ENCODE data around the gene PXDC1.
"Not testable (repeated sequence)": the region's sequence is repeated elsewhere in the genome, so short reads cannot be mapped to it uniquely, and the experiment has no call there.

The PXDC1 gene

DNA sequence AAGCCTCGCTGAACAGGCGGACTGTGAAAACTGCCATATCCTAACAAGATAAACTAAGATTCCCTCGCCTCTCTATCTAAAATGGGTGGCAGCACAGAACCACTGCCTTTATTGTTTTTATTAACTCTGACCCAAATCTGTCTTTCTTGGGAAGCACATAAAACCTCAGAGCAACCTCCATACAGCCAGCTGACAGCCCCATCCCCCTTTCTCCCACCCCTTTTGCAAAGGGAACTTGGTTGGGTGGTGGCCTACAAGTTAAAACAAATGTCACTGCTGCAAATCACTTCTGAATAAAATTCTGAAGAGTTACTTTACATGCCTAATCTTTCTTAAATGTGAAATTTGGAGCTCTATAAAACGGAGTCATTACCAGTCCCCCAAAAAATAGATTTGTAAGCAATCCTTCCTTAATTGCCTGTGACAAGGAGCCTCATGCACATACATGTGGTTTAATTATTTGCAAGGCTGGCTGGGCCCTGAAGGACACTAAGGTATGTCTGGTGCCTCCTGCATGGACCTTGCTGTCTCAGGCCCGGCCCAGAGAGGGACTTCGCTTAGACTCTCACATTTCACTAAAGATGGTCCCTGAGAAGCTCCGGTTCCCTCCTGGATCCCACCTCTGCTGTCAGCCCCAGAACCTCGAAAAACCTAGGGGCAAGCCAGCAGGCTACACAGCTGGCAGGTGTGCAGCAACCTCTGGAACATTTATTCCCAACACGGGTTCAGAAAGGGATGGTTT, 21.7 kb downstream of the PXDC1 start:
- DNase-seq: no peak

DNA sequence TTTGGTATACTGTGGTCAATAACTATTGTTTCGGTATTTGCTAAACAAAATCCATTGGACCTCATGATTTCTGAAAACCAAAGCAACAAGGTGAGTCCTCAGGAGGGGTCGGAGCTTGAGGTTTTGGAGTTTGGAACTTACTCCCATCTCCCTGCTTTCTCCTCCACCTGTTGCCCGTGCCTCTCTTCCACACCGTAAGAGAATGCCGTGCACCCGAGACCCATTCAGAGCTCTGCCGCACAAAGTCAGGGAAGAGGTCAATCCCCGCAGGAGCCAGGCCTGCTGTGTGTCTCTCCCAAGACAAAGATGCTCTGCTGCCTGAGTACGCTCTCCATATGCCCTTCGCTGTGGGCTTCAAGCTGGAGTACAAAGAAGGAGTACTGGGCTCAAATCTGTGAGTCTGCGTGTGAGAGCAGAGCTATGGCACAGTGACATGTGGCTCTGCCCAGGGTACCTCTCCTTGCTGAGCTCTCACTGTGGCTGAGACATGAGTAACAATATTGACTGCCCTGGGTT, 23.9 kb downstream of the PXDC1 start:
- DNase-seq: no peak

DNA sequence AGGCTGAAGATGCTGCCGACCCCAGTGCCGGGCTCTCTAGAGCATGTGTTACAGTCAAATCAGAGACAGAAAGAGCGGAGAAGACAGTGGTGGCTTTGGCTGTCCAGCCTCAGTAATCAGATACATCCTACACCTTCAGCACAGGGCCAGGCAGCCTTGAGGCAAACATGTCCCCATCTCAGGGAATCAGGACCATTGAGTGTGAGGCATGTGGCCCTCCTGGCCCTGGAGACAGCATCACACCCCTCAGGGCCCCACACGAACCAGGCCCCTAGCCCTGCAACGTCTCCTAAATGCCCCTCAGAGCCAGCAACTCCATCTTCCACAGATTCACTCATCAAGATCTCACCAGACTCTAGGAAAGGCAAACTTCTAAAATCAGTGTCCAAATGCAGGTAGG, 24.5 kb downstream of the PXDC1 start:
- no peak for DNase-seq

DNA sequence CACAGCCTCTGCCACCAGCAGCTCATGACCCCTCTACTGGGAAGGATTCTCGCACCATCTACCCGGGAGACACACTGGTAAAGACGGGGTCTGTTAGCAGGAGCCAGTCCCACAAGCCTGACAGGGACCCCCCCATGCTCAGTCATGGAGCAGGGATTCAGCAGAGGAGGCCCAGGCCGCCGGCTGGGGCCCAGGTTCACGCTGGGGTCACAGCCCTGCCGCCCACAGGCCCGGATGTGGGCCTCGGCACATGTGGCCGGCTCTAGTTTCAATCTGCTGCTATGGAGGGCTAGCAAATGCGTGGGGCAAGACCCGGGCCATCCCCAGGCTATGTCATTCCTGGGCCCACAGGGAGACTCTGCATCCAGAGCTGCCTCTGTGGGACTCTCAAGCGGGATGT, 25.1 kb downstream of the PXDC1 start:
- DNase-seq: no peak

DNA sequence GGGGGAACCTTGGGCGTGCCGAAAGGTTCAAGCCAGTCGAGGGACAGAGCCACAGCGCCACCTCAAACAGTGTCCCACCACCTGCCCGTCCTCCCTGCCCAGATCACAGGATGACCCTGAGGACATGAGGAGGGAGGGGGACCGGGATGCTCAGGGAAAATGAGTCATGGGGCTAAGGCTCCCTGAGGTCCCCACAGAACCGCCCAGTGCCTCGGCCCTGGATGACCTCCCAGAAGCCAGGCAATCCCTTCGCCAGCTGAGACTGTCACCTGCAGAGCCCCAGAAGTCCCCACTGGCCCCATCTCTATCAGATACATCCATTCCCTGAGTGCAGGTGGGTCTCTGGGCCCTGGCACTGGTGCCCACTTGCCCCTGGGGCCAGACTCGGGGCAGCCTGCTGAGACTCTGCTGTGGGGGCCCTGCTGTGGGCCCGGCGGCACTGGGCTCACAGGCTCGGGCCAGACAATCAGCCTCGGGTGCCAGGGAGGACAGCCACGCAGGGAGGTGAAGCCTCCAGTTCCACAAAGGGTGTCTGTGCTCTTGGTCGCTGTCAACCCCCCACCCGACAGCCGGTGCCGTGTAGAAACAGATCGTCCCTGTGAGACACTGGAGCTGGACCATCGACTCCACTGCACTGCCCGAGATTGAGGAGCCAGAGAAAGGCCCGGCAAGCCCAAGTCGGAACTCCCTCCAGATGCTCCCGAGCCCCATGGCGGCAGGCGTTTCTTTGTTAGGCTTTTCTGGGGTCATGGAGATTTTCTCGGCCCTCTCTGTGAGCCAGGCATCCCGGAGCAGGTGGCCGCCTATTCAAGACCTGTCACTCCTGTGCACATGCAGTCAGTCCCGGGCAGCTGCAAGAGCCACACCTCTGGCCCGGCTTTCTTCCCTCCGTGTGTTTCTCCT, 26.1 kb downstream of the PXDC1 start:
- no peak for DNase-seq

DNA sequence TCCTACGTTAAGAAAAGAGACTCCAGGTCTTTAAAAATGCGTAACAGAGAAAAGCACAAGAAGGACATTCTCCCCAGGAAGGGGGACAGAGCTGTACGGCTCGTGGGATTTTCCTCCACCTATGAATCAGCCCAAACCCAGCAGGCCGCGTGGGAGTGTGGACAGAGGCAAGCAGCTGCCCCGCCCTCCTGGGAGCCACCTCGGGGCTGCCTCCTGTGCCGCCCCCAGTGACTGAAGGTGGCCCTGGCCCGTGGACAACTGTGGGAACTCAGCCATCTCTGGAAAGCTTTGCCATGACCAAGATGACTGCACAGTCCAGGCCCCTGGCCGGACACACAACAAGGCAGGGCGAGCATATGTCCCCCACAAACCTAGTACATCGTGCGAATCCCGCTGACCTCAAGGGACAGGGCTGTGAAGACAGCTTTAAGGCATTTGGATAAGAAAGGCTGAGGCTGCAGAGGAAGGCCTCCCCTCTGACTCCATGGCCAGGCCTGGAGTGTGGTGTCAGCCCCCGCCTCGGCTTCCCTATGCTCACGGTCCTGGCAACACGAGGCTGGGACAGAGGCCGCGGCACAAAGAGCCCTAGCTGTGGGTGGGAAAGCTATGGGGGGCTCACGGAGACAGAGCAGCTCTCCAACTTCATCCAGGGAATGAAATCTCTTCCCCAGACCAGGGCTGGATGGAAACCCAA, 26.9 kb downstream of the PXDC1 start:
- no peak for DNase-seq

DNA sequence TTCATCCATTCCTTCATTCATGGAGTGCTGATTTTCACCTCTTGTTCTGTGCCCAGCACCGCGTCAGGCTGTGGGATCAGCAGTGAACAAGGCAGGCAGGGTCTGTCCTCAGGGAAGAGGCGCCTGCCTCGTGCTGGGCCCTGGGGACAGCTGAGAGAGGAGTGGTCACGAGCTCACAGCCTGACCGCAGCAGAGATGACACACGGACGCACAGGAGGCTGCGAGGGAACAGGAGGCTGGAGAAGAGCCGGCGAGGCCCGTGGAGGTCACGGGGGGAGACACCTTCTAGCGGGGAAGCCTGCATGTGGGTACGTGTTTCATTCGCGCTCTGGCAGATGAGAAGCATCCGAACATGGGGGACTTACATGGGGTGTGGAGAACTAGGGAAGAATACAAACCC, 27.5 kb downstream of the PXDC1 start:
- DNase-seq: no peak

DNA sequence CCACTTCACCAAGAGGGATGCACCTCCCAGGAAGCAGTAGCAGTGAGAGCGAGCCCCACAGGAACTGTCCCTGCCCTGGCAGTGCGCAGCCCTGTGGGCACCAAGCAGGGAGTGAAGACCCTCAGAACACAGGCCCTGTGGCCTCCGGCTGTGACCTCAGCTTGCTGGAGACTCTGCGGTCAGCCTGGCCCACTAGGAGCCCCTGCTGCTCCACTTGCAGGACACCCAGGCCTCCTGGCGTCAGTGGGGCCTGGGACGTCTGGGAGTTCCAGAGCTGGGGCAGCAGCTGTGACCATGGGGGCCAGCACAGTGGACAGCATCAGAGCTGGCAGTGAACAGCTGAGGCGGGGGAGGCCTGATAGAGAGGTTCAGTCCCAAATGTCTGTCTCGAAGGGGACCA, 28.3 kb downstream of the PXDC1 start:
- DNase-seq: no peak

DNA sequence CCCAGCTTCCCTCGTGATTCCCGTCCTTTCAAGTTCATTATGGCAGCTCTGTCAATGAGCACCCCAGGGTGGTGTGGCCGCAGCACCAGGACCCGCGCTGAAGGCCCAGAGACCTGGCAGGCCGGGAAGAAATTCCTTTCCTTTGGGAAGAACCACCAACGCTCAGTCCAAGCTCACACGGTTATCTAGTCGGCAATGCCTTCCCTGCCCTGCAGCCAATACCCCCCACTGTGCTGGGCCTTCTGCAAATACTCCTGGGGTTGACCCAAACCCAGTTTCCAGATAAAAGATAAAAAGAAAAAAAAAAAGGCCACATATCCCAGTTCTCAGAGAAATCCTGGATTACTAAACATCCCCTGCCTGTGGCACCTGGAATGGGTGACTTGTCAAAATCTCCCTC, 28.7 kb downstream of the PXDC1 start:
- DNase-seq: no peak

DNA sequence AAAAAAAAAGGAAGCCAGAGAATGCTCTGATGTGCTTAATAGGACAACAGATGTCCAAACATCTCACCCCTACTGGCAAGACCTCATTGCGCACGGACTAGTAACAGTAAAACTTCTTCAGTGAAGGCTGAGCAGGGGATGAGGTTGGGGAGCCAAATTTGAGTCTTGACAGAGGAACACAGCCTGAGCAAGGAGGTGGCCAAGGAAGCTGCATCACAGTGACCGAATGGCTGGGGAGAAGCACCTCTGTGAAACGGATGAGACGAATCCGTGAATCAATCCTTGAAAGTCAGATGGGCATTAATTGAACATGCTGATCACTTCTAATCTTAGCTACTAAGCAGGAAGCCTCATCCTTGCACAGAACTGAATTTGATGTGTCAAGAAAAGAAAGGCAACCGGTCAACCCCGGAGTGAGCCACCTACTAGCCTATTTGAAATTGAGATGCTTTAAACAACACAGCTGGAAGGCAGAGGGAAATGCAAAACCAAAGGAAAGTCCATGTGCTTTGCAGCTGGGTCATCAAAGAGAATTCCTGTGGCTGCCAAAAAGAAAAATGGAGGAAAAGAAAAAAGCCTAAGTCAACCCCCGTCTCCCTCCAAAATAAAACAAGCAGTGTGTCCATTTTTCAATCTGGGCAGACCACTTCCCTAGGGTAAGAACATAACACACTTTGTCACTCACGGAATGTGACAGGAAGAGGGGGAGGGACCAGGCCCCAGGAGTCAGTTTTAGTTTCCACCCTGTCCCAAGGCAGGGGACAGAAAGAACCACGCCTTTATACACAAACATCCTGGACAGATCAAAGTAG, 29.5 kb downstream of the PXDC1 start:
- no peak for DNase-seq

DNA sequence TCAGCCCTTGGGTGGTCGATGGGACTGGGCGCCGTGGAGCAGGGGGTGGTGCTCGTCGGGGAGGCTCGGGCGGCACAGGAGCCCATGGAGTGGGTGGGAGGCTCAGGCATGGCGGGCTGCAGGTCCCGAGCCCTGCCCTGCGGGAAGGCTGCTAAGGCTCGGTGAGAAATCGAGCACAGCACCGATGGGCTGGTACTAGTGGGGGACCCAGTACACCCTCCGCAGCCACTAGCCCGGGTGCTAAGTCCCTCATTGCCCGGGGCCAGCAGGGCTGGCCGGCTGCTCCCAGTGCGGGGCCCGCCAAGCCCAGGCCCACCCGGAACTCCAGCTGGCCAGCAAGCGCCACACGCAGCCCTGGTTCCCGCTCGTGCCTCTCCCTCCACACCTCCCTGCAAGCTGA, 30.7 kb downstream of the PXDC1 start:
- DNase-seq: not testable (repeated sequence)

DNA sequence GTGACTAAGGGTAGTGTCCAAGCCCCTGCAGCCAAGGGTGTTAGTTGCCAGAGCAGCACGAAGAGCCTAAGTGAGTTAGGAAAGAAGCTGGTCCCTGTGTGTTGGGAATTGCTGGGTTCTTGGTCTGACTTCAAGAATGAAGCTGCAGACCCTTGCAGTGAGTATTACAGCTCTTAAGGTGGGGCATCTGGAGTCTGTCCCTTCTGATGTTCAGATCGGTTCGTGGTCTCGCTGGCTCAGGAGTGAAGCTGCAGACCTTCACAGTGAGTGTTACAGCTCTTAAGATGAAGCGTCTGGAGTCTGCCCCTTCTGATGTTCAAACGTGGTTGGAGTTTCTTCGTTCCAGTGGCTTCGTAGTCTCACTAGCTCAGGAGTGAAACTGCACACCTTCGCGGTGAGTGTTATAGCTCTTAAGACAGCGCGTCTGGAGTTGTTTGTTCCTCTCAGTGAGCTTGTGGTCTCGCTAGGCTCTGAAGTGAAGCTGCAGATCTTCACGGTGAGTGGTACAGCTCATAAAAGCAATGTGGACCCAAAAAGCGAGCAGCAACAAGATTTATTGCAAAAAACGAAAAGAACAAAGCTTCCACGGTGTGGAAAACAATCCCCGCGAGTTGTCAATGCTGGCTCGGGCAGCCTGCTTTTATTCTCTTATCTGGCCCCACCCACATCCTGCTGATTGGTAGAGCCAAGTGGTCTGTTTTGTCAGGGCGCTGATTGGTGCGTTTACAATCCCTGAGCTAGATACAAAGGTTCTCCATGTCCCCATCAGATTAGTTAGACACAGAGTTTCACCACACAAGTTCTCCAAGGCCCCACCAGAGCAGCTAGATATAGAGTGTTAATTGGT, 31.8 kb downstream of the PXDC1 start:
- no peak for DNase-seq

DNA sequence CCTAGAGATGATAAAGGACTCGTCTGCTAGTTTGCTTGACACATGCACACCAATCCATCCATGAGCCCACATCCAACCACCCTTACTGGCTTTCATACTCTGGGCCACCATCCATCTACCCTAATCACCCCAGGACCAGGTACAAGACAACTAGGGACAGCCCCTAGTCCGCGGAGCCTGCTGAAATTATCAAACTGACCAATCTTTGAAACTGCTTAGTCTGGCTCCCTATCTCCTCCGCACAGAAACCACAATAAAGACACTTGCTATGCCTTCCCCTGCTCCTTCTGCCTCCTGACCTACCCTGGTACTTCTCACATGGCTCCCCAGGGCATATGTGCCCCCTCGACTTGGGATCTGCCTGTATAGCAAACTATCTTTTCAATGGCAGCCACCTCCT, 33.1 kb downstream of the PXDC1 start:
- no peak for DNase-seq

DNA sequence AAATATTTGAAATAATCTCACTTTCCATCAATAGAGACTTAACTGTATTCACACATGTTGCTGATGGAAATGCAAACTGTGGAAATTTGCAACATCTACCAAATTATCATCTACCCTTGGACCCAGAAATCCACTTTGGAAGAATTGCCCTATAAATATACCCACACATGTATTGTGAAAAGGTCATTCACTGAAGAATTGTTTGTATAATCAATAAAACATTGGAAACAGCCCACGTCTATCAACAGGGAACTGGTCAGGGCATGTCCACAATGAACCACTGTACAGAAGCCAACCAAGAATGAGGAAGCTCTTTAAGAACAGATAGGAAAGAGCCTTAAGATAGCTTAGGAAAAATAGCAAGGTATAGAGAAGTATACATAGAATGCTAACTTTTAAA, 36.2 kb downstream of the PXDC1 start:
- no peak for DNase-seq

DNA sequence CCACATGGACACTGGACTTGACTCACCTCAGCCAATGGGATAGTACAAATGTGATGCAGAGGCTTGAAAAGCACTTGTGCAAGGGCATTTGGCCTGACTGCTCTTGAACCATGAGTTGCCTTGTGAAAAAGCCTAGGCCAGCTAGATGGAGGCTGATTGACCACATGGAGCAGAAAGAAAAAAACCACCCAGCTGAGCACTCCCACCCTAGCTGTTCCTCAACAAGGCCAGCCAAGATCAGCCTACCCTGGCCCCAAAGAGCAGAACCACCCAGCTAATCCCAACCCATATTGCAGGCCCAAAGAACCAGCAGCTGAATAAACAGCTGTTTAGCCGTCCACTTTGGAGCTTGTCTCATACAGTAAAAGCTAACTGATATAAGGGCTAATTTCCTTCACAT, 36.7 kb downstream of the PXDC1 start:
- DNase-seq: no peak

DNA sequence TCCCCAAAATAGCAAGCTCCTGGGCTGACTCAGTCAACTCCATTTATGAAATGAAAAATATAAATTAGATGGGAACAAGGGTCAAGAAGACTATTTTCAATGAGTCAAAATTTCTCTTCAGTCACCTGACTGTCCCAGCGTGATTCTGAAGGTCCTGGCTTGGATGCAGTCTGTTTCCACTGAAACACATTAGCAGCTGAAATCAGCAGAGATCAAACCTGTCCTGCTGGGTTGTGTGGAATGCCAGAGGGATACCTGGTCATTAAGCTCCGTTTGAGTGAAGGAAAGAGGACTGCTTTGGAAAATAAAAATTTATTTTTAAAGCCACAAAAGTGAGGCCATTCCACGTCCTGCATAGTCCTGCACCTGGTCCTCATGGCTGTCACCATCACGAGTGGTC, 37.4 kb downstream of the PXDC1 start:
- DNase-seq: no peak

DNA sequence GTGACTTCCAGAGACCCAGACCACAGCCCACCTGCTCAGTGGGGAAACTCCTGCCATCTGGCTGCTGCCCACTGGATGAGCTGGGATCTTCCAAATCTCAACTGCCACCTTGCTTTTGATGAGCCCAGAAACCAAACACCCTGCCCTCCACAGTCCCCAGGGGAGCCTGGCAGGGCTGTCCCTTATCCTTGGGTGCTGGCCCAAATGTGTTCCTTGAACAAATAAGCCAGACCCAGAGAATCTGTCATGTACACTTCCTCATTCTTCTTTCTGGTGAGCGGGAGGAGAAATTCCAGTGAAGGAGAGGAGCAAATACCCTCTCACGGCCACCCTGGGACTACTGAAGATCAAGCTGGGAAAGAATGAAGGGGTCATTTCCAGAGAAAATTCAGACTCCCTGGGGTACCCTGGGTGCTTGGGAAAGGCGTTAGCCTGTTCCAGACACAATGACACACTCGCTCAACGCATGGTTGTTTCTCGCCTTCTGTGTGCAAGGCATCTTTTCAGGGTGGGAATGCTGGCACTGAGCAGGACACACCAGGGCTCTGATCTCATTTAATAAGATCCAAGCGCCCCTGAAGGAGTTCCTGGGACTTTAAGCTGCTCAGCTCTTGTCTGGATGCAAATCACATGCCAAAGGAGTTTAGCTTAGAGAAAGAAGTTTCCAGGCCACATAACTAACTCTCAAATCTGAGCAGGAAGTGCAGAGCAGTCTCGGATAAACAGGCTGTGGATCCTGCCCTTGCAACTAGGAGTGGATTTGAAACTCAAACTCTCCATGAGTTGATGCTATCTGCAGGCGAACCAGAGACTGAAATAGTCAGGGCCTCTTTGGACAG, 38.5 kb downstream of the PXDC1 start:
- DNase-seq: no peak

DNA sequence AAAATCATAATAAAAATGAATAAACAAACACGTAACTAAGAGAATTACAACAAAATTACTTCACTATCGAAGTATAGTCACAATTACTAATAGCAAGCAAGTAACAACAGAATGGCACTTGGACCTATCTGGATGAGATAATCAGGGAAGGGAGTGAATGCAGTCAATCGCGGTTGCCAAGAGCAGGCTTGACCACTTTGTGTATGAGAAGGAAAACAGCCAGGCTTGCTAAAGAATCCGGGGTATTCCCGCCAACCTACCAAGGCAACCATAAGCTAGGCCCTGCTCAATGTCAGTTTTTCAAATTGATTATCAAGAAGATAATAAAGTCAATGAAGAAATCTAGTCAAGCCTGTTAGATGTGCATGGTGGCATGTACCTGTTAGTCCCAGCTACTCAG, 39.7 kb downstream of the PXDC1 start:
- DNase-seq: no peak

DNA sequence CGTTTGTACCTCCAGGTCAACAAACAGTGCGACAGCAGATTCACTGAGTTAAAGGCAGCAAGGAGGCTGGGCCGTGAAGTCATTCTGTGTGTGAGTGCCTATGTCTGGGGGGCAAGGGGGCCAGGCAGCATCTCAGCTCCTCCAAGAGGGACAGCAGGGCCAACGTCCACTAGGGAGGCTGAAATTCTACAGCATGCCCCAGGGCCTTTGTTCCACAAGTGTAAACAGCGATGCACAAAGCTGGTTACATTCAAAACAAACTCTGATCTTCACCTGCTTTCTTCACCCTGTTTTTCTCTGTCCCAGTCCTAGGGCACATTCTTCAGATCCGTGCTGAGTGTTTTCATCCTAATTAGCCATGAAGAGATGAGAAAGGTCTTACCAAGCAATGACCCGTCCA, 41.1 kb downstream of the PXDC1 start:
- no peak for DNase-seq

DNA sequence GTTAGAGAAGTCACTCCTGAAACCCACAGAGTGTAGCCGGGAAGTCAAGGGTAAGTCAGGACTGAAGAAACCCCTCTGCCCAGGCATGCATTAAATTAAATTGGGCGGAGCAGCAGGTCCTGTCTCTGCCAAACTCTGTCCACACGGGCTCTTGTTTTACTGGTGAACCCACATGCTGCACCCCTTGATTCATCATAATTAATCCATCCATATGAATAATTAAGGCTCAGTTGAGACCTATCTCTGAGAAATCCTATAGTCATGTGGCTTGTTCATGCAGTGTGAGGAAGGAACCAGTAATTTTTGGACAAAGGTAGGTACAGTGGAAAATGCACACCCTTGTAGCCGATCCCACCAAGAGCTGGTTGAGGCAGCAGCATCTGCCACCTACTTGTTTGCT, 43.0 kb downstream of the PXDC1 start:
- no peak for DNase-seq

Data from activated T-cell treated with anti-CD3 and anti-CD28 coated beads, Interleukin-2, amount 50 U/mL, for 1 hour (primary cell).